Iris pigment epithelial cell (primary cell): ENCODE results near the gene LPP.

ENCODE experiments used
- DNase-seq: peaks from one replicate; pipeline ENCODE4 v3.0.0-alpha.2; 2011; ENCODE audit warnings: low read depth

LPP gene

GRCh38 chr3:188876370-188876769 lies 722.4 kb downstream of the LPP start:
- DNase-seq, result no peak

- no peak for DNase-seq
Measured at GRCh38 chr3:188877381-188877780, 723.4 kb downstream of the LPP start.

DNA sequence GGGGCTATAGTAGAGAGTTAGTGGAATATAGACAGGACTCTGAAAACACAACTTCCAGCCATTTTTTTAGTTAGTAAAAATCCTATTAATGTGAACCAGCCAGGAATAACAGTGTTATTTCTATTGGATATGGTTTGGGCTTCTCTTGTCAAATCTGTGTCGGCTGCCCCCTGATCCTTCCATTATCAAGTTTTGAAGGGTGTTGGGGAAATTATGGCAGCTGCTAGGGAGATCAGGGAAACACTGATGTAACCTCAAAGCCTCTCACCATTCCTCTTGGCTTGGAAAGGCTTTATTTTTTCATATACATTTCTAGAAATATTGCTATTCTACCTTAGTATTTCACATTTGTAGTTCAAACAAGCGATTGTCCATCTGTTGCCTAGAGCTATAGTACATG lies 724.1 kb downstream of the LPP start:
- no peak for DNase-seq

DNA sequence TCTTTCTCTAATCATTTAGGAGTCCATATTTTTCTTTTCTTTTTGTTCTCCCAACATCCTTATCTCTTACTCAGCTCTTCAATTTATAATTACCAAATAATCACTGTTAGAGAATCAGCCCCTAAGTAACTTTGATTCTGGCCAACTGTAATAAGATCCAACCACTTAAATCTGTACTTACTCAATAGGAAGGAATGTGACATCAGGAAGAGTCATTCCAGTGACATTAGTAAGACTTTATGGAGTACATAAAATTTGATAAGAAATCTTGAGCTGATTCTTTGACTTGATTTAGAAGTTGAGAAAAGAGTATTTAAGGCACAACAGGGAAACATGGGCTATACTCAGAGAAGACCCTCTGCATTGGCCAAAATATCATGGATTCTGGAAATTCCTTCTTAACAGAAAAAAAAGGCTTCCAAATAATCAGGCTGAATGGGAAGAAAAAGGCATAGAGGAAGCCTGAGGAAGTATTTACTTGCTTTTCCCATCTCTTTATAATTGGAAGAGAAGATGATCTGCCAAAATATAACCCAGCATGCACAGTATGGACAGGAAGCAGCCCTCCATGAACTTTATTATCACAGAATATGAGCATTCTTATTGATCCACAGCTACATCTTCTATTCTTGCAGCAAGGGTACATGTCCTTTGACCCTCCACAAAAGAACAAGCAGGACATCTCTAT lies 728.1 kb downstream of the LPP start:
- DNase-seq, result peak; percentile 96

GRCh38 chr3:188884299-188885043 lies 730.5 kb downstream of the LPP start:
- no peak for DNase-seq

- DNase-seq, result no peak
Measured at GRCh38 chr3:188888321-188889053, 734.5 kb downstream of the LPP start.

GRCh38 chr3:188889054-188889491 lies 735.1 kb downstream of the LPP start:
- DNase-seq, result no peak

- DNase-seq, result peak; percentile 90
Measured at GRCh38 chr3:188890572-188891270, 736.8 kb downstream of the LPP start.

- DNase-seq, result no peak
Measured at GRCh38 chr3:188899881-188900280, 745.9 kb downstream of the LPP start.

GRCh38 chr3:188900421-188900951 lies 746.5 kb downstream of the LPP start:
- DNase-seq, result peak; percentile 75

DNA sequence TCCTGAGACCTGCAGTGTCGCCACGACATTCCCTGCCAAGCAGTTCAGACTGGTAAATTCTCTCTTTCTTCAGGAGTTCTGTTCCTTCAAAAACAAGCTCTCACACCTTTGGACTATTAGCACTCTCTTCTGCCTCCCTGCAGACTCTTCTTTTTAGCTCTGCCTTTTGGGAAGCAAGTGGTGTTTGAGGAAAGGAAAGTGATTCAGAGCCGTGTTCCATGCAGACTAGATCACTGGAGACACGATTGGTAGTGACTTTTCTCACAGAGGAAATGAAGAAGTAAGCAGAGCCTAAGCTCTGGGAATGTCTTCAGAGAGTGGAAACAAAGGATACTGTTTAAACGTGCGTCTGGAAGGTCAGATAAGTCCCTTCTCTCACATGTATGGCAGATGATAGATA lies 747.2 kb downstream of the LPP start:
- DNase-seq, result peak; percentile 55

- no peak for DNase-seq
Measured at GRCh38 chr3:188901671-188902287, 747.8 kb downstream of the LPP start.

- DNase-seq, result peak; percentile 84
Measured at GRCh38 chr3:188904670-188905069, 750.7 kb downstream of the LPP start.

DNA sequence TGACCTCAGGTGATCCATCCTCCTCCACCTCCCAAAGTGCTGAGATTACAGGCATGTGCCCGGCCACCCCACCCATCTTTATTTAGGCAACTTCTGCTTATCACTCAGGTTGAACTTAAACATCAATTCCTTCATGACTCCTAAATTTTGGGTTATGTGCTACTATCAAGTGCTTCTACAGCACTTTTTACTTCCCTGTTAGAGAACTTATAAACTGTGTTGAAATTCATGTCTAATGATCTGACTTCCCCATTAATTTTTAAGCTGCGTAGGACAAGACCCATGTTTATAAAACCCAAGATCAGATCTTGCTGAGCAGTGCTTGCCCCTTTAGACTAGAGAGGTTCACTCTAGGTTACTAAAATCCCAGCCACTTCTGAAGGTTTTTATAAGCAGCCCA lies 751.6 kb downstream of the LPP start:
- no peak for DNase-seq

DNA sequence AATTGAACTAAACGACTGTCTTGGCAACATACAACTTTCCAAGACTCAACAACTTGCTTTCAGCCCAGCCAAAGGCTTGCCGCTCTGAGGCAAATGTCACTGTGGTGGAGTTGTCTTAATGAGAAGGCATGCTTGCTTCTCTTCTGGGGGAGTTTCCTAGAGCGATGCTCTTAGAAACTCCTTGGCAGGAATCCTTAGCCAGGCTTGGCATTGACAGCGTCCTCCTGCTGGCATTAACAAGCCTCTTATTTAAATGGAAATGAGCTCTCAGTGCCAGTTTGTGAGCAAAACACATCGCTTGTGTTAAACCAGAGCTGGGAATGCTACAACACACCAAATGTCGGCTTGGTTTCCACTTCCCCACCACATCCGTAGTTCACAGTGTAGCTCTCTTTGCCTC lies 752.3 kb downstream of the LPP start:
- DNase-seq, result no peak

DNA sequence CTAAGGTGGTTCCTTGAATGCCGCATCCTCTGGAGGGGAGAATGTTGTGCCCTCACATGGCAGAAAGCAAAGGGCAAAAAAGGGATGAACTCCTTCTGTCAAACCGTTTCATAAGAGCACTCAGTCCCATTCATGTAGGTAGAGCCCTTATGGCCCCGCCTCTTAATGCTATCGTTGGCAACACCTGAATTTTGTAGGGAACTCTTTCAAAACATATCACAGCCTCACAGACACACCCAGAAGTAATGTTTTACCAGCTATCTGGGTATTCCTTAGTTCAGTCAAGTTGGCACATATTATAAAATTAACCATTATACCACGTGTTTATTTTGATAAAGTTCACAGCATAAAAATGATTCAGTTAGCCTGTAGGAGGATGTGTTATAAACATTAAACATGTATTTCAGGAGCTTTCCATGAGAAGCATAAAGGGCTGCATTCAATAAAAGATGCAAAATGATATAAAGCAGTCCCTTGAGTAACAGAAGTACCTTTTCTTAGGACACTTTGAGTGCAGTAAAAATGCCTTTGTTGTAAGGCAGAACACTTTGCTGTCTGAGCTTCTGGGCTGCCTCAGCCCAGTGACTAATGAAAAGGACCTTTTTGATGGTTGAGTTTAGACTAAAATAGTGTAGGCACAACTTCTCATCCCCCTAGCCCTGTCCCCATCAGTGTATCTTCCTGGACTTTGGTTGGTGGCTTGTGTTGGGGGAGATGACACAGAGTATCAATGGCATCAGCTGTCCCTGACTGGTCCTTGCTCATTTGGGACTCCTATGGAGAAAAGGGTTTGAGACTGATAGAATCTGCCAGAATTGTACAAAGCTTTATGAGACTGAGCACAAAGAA lies 754.3 kb downstream of the LPP start:
- no peak for DNase-seq

DNA sequence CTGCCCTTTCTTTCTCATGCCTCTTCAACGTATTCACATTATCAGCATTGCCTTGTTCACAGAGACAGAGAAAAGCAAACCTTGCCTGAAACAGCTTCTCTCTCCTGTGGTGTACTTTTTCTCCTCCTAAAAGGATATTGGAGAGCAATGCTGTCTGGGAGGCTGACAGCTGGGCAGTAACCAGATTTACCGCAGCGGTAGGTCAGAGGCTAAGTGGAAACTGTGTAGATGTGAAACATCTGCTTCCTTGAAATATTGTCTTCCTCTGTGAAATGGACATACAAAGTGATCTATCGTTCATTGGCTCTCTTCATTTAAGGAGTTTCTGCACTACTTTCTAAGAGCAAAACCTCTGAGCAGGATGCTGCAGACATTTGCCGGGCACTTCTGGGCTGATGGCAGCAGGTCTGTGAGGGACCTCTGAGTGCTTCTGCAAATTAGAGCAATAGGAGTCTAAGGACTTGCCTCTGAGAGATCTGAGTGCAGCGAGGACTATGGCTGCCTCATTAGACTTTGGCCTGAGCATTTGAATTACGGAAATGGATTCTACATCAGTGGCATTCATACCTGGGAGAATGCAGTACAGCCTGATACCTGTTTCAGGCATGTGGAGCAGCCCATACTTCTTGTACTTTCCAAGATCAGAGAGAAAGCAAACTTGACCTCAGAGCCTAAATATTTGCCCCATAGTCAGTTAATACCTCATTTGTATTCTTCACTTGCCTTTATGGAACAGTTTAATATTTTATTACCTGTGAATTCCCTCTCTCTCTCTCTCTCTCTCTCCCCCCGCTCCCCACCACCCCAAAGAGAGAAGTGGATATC lies 757.3 kb downstream of the LPP start:
- DNase-seq, result no peak

- DNase-seq, result no peak
Measured at GRCh38 chr3:188913084-188913483, 759.1 kb downstream of the LPP start.

- peak; percentile 39 for DNase-seq
Measured at GRCh38 chr3:188914552-188914951, 760.6 kb downstream of the LPP start.

- peak; percentile 73 for DNase-seq
Measured at GRCh38 chr3:188915127-188915526, 761.2 kb downstream of the LPP start.
